HCT116 (cell line): Measurements from ENCODE around the gene ACOT8. TPM values are rescaled to one million over a fixed set of nuclear protein-coding genes. Genes with fewer than 3 reads are reported as not detected.

Experiments
- ATAC-seq: fragments of 200-7000 bp; cut with Tn5 transposase; 2 replicates; pipeline ENCODE4 v1.9.1; 2020; ENCODE audit warnings: mild to moderate bottlenecking, moderate library complexity
- BruUV-seq: library from RNA; stranded (reverse); fragments of 400-500 nt; replicated peaks from 2 replicates; lab custom pipeline; 2021; lab: Mats Ljungman, UMichigan
- CTCF ChIA-PET: fragments of 300-600 bp; sonication (Branson Sonifier 250); formaldehyde crosslinking; loops from one replicate; lab custom pipeline; 2021; ENCODE audit warnings: antibody characterized with exemption; lab: Charles Lee
- POLR2A ChIA-PET: fragments of 300-600, 350-600 bp; sonication (Branson Sonifier 250); formaldehyde crosslinking; loops from one replicate; lab custom pipeline; 2021; ENCODE audit warnings: antibody characterized with exemption; lab: Charles Lee
- RAD21 ChIA-PET, 2 experiments: fragments of 300-600 bp; sonication (Branson Sonifier 250); formaldehyde crosslinking; loops; one replicate each; lab custom pipeline; 2023; ENCODE audit warnings: low total read pairs in 2 of 2; ENCODE audit not compliant: uncharacterized antibody in 2 of 2, unreplicated experiment in 2 of 2, low non-redundant PET in 1 of 2; lab: Charles Lee
- DNase-seq: peaks from one replicate; pipeline ENCODE4 v3.0.0-alpha.2; 2010; ENCODE audit warnings: low read depth, low spot score
- H2AFZ ChIP-seq: fragments of 200-600 bp; shearing (Covaris generic), sonication (generic); 2 replicates; pipeline ENCODE4 v1.6.1; 2017; ENCODE audit warnings: low read depth, mixed run types, mixed read lengths, antibody characterized with exemption, low read length; ENCODE audit not compliant: poor library complexity, severe bottlenecking
- H3K27ac ChIP-seq: 2 replicates; pipeline ENCODE4 v1.5.1; 2012; ENCODE audit warnings: low read depth, low read length
- H3K27me3 ChIP-seq: fragments of 200-600 bp; sonication (generic); 2 replicates; pipeline ENCODE4 v1.6.1; 2016; ENCODE audit warnings: mixed run types, low read length, mixed read lengths; ENCODE audit not compliant: insufficient read depth
- H3K36me3 ChIP-seq, 2 experiments: fragments of 200-500 bp in 1 of 2; fragments of 200-600 bp in 1 of 2; sonication (Bioruptor generic) in 1 of 2; sonication (generic) in 1 of 2; 2 replicates each; pipeline versions ENCODE4 v1.5.1 to v1.6.1; 2014 to 2016; ENCODE audit warnings: low read length in 2 of 2, inconsistent platforms in 1 of 2, mixed read lengths in 1 of 2, mixed run types in 1 of 2; ENCODE audit not compliant: insufficient read depth in 2 of 2, control insufficient read depth in 1 of 2
- H3K4me1 ChIP-seq, 2 experiments: fragments of 200-600 bp in 1 of 2; sonication (generic) in 1 of 2; 2 replicates each; pipeline versions ENCODE4 v1.5.1 to v1.6.1; 2012 to 2017; ENCODE audit warnings: low read length in 2 of 2, inconsistent platforms in 1 of 2, mild to moderate bottlenecking in 1 of 2, mixed read lengths in 1 of 2, mixed run types in 1 of 2, moderate library complexity in 1 of 2; ENCODE audit not compliant: insufficient read depth in 2 of 2, control insufficient read depth in 1 of 2
- H3K4me2 ChIP-seq: fragments of 200-600 bp; sonication (generic); 2 replicates; pipeline ENCODE4 v1.6.1; 2017; ENCODE audit warnings: mixed run types, low read length, mixed read lengths
- H3K4me3 ChIP-seq, 2 experiments: fragments of 200-600 bp in 1 of 2; sonication (generic) in 1 of 2; replicated peaks in 1 of 2; 2 replicates each; pipeline ENCODE4 v1.5.1; 2011 to 2016; ENCODE audit warnings: low read length in 2 of 2, control low read depth in 1 of 2, low read depth in 1 of 2, mild to moderate bottlenecking in 1 of 2, mixed read lengths in 1 of 2, mixed run types in 1 of 2
- H3K79me2 ChIP-seq: fragments of 200-600 bp; sonication (generic); 2 replicates; pipeline ENCODE4 v1.6.1; 2017; ENCODE audit warnings: mild to moderate bottlenecking, mixed run types, low read length, moderate library complexity, mixed read lengths; ENCODE audit not compliant: insufficient read depth
- H3K9ac ChIP-seq: fragments of 200-600 bp; sonication (generic); 2 replicates; pipeline ENCODE4 v1.6.1; 2016; ENCODE audit warnings: low read length, mixed read lengths
- H3K9me2 ChIP-seq: fragments of 200-600 bp; sonication (generic), shearing (Covaris generic); 2 replicates; pipeline ENCODE4 v1.6.1; 2017; ENCODE audit warnings: mixed run types, mild to moderate bottlenecking, moderate library complexity; ENCODE audit not compliant: insufficient read depth
- H3K9me3 ChIP-seq, 2 experiments: fragments of 200-500 bp in 1 of 2; fragments of 200-600 bp in 1 of 2; sonication (Bioruptor generic) in 1 of 2; sonication (generic) in 1 of 2; 2 replicates each; pipeline ENCODE4 v1.6.1; 2014 to 2017; ENCODE audit warnings: low read length in 2 of 2, mixed read lengths in 2 of 2, inconsistent platforms in 1 of 2, low read depth in 1 of 2, mild to moderate bottlenecking in 1 of 2, mixed run types in 1 of 2, moderate library complexity in 1 of 2; ENCODE audit not compliant: control insufficient read depth in 1 of 2, insufficient read depth in 1 of 2
- H4K20me1 ChIP-seq: fragments of 200-600 bp; sonication (generic), shearing (Covaris generic); 2 replicates; pipeline ENCODE4 v1.6.1; 2017; ENCODE audit warnings: mixed run types, mild to moderate bottlenecking, moderate library complexity; ENCODE audit not compliant: insufficient read depth
- CEBPB ChIP-seq: IDR thresholded peaks from 2 replicates; pipeline ENCODE4 v1.6.1; 2012; ENCODE audit warnings: low read depth
- FOSL1 ChIP-seq: IDR thresholded peaks from 2 replicates; pipeline ENCODE4 v1.6.1; 2012; ENCODE audit warnings: low read depth
- POLR2A ChIP-seq: IDR thresholded peaks from 2 replicates; pipeline ENCODE4 v1.7.0; 2011; ENCODE audit warnings: borderline replicate concordance; ENCODE audit not compliant: insufficient read depth, insufficient read length; ENCODE audit errors: extremely low read depth
- RAD21 ChIP-seq: IDR thresholded peaks from 2 replicates; pipeline ENCODE4 v1.6.1; 2012; ENCODE audit warnings: low read depth, mild to moderate bottlenecking
- YY1 ChIP-seq: IDR thresholded peaks from 2 replicates; pipeline ENCODE4 v1.6.1; 2011; ENCODE audit warnings: low read length, low read depth, moderate library complexity, mild to moderate bottlenecking; ENCODE audit not compliant: insufficient replicate concordance; ENCODE audit errors: extremely low read depth
- ZFX ChIP-seq: fragments of 450-650 bp; IDR thresholded peaks from 2 replicates; pipeline ENCODE4 v1.6.1; 2017
- intact Hi-C: fragments of 100-400 bp; cut with micrococcal nuclease; formaldehyde crosslinking; loops from 2 replicates; pipeline ENCODE4 v1.10.0; 2022
- total RNA-seq: library from RNA; stranded (reverse); gene quantifications from one replicate; pipeline ENCODE4 v1.2.1, GENCODE V29; 2021; ENCODE audit not compliant: unreplicated experiment
- TF ChIP-seq, protein P1 (sequence below): IDR thresholded peaks from 2 replicates; pipeline ENCODE4 v1.6.1; 2012
- TF ChIP-seq, protein P2 (sequence below), 3 experiments: fragments of 200-600 bp in 1 of 3; sonication (generic) in 1 of 3; IDR thresholded peaks in 2 of 3; conservative IDR thresholded peaks in 1 of 3; 2 replicates each; pipeline ENCODE4 v1.5.1; 2012 to 2017; ENCODE audit warnings: low read depth in 2 of 3, low read length in 2 of 3, antibody characterized with exemption in 1 of 3, borderline replicate concordance in 1 of 3, control low read depth in 1 of 3, mild to moderate bottlenecking in 1 of 3, mixed read lengths in 1 of 3, mixed run types in 1 of 3, moderate library complexity in 1 of 3; ENCODE audit not compliant: insufficient read depth in 1 of 3
- TF ChIP-seq, protein P3 (sequence below): IDR thresholded peaks from 2 replicates; pipeline ENCODE4 v1.6.1; 2012; ENCODE audit warnings: low read depth

ACOT8 gene
- total RNA-seq, 1 experiment from 2014 or later: 12.2 TPM

DNA sequence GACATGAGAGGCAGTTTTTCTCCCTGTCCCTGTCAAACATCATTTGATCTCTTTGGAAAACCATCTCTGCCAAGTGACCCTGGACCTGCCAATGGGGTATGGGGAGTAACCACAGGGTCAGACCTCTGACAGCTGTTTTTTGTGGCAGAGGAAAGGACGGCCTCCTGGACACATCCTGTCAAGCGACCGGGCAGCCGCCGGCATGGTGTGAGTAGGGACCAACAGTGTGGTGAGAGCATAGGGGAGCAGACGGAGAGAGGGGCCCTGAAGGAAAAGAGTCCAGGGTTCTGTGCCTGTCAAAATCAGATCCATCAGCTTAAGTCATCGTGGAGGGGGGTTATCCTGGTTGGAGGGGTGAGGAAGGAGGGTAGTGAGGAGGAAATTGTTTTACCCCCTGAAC, 55.3 kb downstream of the ACOT8 start:
- Histone ChIP-seq H4K20me1 (0 out of 2 replicates have a peak, but pooled peaks cover 4% of the 10 kb centered on the region), H3K79me2 (no peaks in the 10 kb centered on the region), H3K9ac (no peak overlapping the region), H2AFZ (no peak overlapping the region), H3K27me3 (no peaks in the 10 kb centered on the region), H3K27ac (no peak overlapping the region), H3K36me3 (peaks cover 34 to 45% of the 10 kb centered on the region in 2 experiments), H3K9me3 (no peaks in the 10 kb centered on the region), H3K4me3 (no peak overlapping the region), H3K4me1 (no peaks in the 10 kb centered on the region), H3K9me2 (no peaks in the 10 kb centered on the region), H3K4me2 (no peak overlapping the region)
- intact Hi-C loops: no loop called here
- CTCF ChIA-PET: interaction anchor here (2.0 kb wide), 1 partner anchor 185 kb away, joined by 6 read pairs; no protein-coding TSS in a partner anchor
- DNase-seq (no peak), ATAC-seq (no peak)
- RAD21 ChIA-PET: no interaction called here
- TF ChIP-seq, protein P1, sequence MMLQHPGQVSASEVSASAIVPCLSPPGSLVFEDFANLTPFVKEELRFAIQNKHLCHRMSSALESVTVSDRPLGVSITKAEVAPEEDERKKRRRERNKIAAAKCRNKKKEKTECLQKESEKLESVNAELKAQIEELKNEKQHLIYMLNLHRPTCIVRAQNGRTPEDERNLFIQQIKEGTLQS: no peak
- no peak for TF ChIP-seq FOSL1
- TF ChIP-seq CEBPB: no peak
- no peak for TF ChIP-seq POLR2A
- TF ChIP-seq, protein P2, sequence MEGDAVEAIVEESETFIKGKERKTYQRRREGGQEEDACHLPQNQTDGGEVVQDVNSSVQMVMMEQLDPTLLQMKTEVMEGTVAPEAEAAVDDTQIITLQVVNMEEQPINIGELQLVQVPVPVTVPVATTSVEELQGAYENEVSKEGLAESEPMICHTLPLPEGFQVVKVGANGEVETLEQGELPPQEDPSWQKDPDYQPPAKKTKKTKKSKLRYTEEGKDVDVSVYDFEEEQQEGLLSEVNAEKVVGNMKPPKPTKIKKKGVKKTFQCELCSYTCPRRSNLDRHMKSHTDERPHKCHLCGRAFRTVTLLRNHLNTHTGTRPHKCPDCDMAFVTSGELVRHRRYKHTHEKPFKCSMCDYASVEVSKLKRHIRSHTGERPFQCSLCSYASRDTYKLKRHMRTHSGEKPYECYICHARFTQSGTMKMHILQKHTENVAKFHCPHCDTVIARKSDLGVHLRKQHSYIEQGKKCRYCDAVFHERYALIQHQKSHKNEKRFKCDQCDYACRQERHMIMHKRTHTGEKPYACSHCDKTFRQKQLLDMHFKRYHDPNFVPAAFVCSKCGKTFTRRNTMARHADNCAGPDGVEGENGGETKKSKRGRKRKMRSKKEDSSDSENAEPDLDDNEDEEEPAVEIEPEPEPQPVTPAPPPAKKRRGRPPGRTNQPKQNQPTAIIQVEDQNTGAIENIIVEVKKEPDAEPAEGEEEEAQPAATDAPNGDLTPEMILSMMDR (IDR thresholded peaks at IDR 0.05 in 2 of 3, conservative IDR thresholded peaks at IDR 0.05 in 1 of 3; ENCODE audit: borderline replicate concordance in 1 of 3, insufficient read depth in 1 of 3, low read depth in 2 of 3, low read length in 2 of 3): no peak
- no TSS peak for BruUV-seq
- POLR2A ChIA-PET: no interaction called here

DNA sequence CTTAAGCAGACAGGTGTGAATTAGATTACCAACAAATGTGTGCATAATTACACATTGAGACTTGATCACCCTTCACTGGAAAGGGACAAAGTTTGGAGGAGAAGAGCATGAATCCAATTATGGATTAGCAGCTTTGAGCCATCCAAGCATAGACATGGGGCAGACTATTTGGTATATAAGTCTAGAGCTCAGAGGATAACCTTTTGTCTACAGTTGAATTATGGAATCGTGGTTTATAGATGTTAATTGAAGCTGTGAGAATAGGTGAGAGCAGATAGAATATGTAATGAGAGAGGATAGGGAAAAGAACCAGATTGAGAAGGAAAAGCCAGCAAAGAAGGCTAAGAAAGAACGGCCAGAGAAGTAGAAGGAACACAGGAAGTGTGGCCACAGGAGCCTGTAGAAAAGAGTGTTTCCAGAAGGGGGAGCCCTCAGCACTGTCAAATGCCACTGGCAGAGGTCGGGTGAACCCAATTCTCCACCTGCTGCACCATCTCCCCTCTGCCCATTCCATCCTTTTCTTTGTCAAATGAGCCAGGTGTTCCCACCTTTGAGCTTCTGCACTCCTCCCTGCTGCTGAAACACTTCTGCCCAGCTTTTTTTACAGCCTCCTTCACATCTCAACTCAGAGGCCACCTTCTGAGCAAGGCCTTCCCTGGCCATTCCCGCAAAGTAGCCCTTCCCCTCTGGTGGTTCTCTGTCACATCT, 58.1 kb downstream of the ACOT8 start:
- Histone ChIP-seq H2AFZ (no peak overlapping the region), H3K9me2 (no peaks in the 10 kb centered on the region), H3K4me3 (no peak overlapping the region), H3K9me3 (no peaks in the 10 kb centered on the region), H3K4me1 (no peaks in the 10 kb centered on the region), H3K36me3 (peaks cover 35 to 42% of the 10 kb centered on the region in 2 experiments; a peak in 3 of 4 replicates), H3K79me2 (no peaks in the 10 kb centered on the region), H4K20me1 (0 out of 2 replicates have a peak, but pooled peaks cover 4% of the 10 kb centered on the region), H3K9ac (no peak overlapping the region), H3K27me3 (no peaks in the 10 kb centered on the region), H3K4me2 (no peak overlapping the region), H3K27ac (no peak overlapping the region)
- ATAC-seq (peak; percentile 97), DNase-seq (no peak)
- CTCF ChIA-PET: interaction anchor here (0.6 to 1.5 kb wide), 7 partner anchors 11 to 1078 kb away, joined by 3 to 11 read pairs (median 3); no protein-coding TSS in a partner anchor
- no TSS peak for BruUV-seq
- intact Hi-C loops: loop anchor here (1.0 kb wide), 1 partner anchor 164 kb away; no protein-coding TSS in a partner anchor
- RAD21 ChIA-PET: interaction anchor here in 1 of 2 experiments (0.6 kb wide), 1 partner anchor 93 kb away, joined by 3 read pairs; no protein-coding TSS in a partner anchor
- POLR2A ChIA-PET: interaction anchor here (0.6 to 0.9 kb wide), 2 partner anchors 34 to 76 kb away, joined by 3 read pairs; partner anchors contain the start of gene SNX21
- TF ChIP-seq, protein P3, sequence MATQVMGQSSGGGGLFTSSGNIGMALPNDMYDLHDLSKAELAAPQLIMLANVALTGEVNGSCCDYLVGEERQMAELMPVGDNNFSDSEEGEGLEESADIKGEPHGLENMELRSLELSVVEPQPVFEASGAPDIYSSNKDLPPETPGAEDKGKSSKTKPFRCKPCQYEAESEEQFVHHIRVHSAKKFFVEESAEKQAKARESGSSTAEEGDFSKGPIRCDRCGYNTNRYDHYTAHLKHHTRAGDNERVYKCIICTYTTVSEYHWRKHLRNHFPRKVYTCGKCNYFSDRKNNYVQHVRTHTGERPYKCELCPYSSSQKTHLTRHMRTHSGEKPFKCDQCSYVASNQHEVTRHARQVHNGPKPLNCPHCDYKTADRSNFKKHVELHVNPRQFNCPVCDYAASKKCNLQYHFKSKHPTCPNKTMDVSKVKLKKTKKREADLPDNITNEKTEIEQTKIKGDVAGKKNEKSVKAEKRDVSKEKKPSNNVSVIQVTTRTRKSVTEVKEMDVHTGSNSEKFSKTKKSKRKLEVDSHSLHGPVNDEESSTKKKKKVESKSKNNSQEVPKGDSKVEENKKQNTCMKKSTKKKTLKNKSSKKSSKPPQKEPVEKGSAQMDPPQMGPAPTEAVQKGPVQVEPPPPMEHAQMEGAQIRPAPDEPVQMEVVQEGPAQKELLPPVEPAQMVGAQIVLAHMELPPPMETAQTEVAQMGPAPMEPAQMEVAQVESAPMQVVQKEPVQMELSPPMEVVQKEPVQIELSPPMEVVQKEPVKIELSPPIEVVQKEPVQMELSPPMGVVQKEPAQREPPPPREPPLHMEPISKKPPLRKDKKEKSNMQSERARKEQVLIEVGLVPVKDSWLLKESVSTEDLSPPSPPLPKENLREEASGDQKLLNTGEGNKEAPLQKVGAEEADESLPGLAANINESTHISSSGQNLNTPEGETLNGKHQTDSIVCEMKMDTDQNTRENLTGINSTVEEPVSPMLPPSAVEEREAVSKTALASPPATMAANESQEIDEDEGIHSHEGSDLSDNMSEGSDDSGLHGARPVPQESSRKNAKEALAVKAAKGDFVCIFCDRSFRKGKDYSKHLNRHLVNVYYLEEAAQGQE: no peak
- TF ChIP-seq ZFX (no peak), POLR2A (no peak), RAD21 (peak; percentile 64), YY1 (no peak)
